Left kidney (tissue), 2 donors: Measurements from ENCODE around the gene ZNF74. TPM values are rescaled to one million over a fixed set of nuclear protein-coding genes. Genes with fewer than 3 reads are reported as not detected.
"Not testable (repeated sequence)": the region's sequence is repeated elsewhere in the genome, so short reads cannot be mapped to it uniquely, and the experiment has no call there.

Experiments
- DNase-seq: peaks from one replicate; pipeline ENCODE4 v3.0.0-alpha.2; 2013
- polyA plus RNA-seq: library from polyadenylated mRNA; unstranded; fragments of 120-200 nt; gene quantifications from one replicate; pipeline ENCODE4 v1.2.1, GENCODE V29; 2013; ENCODE audit not compliant: insufficient read length

Gene ZNF74
- polyA plus RNA-seq, 1 donor = 16.7 TPM

DNA sequence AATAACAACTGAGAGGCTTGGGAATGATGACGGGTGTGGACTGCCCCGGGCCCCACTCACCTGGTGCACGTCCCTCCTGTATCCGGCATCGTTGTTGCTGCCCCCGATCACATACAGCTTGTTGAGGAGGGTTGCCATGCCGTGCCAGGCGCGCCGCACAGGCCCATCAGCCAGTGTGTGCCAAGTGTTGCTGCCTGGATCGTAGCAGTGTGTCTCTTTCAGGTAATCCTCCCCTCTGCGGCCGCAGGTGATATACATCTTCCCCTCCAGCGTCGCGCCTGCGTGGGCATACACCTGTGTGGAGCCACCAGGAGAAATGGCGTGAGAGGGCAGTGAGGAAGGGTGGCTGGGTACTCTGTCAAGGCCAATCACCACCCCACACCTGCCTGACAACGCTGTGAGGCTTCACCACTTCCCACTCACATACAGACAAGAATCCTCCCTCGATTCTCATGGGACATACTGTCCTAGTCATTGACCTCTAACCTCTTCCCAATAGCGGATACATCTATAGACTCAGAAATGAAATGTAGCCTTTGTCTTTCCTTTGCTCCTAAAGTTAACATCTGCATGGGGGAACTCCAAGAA lies 52.5 kb downstream of the ZNF74 start:
- DNase-seq = no peak

GRCh38 chr22:20448630-20449029 lies 54.7 kb downstream of the ZNF74 start:
- no peak for DNase-seq

GRCh38 chr22:20449819-20450550 lies 56.0 kb downstream of the ZNF74 start:
- no peak for DNase-seq

- DNase-seq = no peak
Measured at GRCh38 chr22:20450551-20450906, 56.6 kb downstream of the ZNF74 start.

DNA sequence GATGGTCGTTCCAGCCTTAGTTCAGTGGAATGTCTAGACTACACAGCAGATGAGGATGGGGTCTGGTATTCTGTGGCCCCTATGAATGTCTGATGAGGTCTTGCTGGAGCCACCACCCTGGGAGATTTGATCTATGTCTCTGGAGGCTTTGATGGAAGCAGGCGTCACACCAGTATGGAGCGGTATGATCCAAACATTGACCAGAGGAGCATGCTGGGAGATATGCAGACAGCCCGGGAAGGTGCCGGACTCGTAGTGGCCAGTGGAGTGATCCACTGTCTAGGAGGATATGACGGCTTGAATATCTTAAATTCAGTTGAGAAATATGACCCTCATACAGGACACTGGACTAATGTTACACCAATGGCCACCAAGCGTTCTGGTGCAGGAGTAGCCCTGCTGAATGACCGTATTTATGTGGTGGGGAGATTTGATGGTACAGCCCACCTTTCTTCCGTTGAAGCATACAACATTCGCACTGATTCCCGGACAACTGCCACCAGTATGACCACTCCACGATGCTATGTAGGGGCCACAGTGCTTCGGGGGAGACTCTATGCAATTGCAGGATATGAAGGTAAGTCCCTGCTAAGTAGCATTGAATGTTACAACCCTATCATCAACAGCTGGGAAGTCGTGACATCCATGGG lies 57.3 kb downstream of the ZNF74 start:
- DNase-seq = not testable (repeated sequence)

- DNase-seq = no peak
Measured at GRCh38 chr22:20451920-20452319, 58.0 kb downstream of the ZNF74 start.

- no peak for DNase-seq
Measured at GRCh38 chr22:20453222-20453621, 59.3 kb downstream of the ZNF74 start.

DNA sequence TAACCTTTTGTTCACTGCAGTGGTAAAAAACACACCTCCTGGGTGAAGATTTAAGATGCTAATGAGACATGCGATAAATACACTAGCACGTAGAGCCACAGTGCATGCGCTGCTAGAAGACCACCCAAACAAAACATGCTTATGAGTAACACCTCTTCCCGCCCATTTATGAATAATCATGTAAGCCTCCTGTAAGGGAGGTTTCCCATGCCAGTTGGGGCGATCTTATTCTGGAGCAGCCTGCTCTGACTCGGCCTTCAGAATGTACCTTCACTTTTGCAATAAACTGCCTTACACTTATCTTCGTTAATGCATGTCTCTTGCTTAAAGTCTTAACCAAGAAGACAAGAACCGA lies 61.7 kb downstream of the ZNF74 start:
- no peak for DNase-seq

DNA sequence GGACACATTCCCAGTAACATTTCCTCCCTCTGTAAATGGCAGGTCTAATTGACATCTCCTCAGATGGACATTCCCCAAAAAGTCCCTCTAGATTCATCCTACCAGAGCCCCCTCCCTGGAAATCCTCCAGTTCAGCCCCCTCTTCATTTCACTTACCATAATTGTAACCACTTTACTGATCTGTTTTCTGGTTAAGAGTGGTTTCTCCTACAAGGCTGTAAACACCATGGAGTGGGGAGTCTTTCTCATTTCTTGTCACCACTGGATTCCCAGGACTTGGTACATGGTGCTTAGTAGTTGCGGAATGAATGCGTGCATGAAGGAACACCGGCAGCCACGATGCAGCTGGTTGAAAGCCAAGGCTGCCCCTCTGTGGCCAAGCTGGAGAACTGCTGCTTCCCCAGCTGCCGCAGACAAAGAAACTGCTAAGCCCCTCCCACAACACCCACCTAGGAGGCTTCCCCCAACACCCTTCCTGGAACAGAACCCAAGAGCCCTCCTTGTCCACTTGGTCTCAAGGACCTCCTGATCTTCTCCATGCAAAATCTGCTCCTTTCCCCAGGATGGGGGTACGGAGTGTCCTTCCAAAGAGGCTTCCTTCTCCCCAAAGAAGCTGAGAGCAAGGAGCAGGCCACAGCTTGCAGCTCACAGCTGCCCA lies 62.2 kb downstream of the ZNF74 start:
- DNase-seq = peak; percentile 80

DNA sequence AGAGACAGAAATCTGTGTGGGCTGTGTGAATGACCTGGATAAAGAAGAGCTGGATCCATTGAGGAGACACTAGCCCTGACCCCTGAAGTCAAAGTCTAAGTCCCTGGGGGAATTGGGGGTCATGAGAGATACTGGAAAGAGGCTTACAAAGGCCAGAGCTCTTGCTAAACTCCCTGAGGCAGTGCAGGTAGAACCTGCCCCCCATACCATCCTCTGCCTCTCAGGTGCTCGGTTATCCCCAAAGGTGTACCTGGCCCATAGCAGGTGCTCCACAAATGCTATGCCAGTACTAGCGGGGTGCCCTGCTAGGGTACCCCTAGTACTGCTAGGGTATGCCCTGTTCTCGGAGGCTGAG lies 62.7 kb downstream of the ZNF74 start:
- no peak for DNase-seq

- DNase-seq = no peak
Measured at GRCh38 chr22:20457506-20458240, 63.7 kb downstream of the ZNF74 start.

Other genes starting within 250 kb of the ZNF74 start
- 1.0 TPM for gene CCDC188, start 243.1 kb upstream of the ZNF74 start, polyA plus RNA-seq
- 3.4 TPM for gene RTN4R, start 125.8 kb upstream of the ZNF74 start, polyA plus RNA-seq
- gene DGCR6L, start 74.1 kb upstream of the ZNF74 start, polyA plus RNA-seq = 44.7 TPM
- gene SCARF2, start 43.7 kb downstream of the ZNF74 start, polyA plus RNA-seq = 15.7 TPM
- gene KLHL22, start 101.6 kb downstream of the ZNF74 start, polyA plus RNA-seq = 37.0 TPM
- gene MED15, start 113.5 kb downstream of the ZNF74 start, polyA plus RNA-seq = 47.7 TPM